NT2/D1 (cell line): Measurements from ENCODE around the gene AGPAT3.

Experiments used
- YY1 ChIP-seq: IDR thresholded peaks from 2 replicates; pipeline ENCODE4 v1.6.1; 2011; ENCODE audit not compliant: insufficient read length, insufficient read depth
- ZNF274 ChIP-seq: IDR thresholded peaks from 2 replicates; pipeline ENCODE4 v1.6.1; 2011; ENCODE audit warnings: mild to moderate bottlenecking, low read depth, low read length

DNA sequence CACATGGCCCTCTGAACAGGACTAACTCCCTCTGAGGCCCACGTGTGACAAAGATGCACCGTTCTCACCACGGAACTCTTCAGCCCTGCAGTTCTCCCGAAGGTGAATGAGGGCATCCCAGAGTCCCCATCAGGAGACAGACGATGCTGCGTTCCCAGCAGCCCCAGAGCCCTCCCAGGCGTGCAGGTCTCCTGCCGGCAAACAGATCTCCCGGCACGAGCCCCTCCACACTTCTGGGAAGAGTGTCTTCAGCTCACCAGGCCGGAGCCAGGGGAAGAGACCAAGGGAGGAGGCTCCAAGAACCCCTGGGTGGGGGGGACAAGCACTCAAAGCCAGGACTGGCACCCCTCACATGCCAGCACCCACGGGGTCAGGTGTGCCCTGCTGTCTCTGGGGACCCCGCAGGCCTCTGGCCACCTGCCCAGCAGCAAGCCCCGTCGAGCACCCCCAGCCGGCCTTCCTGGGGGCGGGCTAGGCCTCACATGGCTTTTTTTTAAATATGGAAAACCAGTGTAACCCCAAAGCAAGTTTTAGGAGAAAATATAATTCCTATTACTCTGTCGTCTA, 102.0 kb downstream of the AGPAT3 start:
- TF ChIP-seq YY1, result no peak
- TF ChIP-seq ZNF274, result no peak
